ENCODE measurements around the gene RAB14.

Gene RAB14

GRCh38 chr9:121201738-121202533, at the start of gene RAB14:
Gene RAB14, minus strand, starts transcription at chr9:121201869. Its CDS starts 8,457 bp downstream, at chr9:121193412.
- peak; percentile 100 for DNase-seq (ENCODE audit: low read depth in 1 of 2, low spot score in 1 of 2)

GRCh38 chr9:121249563-121249962, 47.9 kb upstream of the RAB14 start:
- DNase-seq (ENCODE audit: low read depth in 1 of 2, low spot score in 1 of 2): no peak

- no peak for DNase-seq (ENCODE audit: low read depth in 1 of 2, low spot score in 1 of 2)
These were observed 45.3 kb upstream of the RAB14 start for GRCh38 chr9:121246821-121247561.

- no peak for DNase-seq (ENCODE audit: low read depth in 1 of 2, low spot score in 1 of 2)
These were observed 41.3 kb upstream of the RAB14 start for GRCh38 chr9:121242959-121243346.

GRCh38 chr9:121242219-121242958, 40.7 kb upstream of the RAB14 start:
- DNase-seq (ENCODE audit: low read depth in 1 of 2, low spot score in 1 of 2): no peak

- no peak for DNase-seq (ENCODE audit: low read depth in 1 of 2, low spot score in 1 of 2)
These were observed 38.9 kb upstream of the RAB14 start for GRCh38 chr9:121240472-121241135.

- no peak for DNase-seq (ENCODE audit: low read depth in 1 of 2, low spot score in 1 of 2)
These were observed 38.2 kb upstream of the RAB14 start for GRCh38 chr9:121239851-121240250.

- no peak for DNase-seq (ENCODE audit: low read depth in 1 of 2, low spot score in 1 of 2)
These were observed 37.4 kb upstream of the RAB14 start for GRCh38 chr9:121239071-121239470.

- no peak for DNase-seq (ENCODE audit: low read depth in 1 of 2, low spot score in 1 of 2)
These were observed 36.2 kb upstream of the RAB14 start for GRCh38 chr9:121237916-121238315.

- no peak for DNase-seq (ENCODE audit: low read depth in 1 of 2, low spot score in 1 of 2)
These were observed 33.8 kb upstream of the RAB14 start for GRCh38 chr9:121235512-121235911.

- DNase-seq (ENCODE audit: low read depth in 1 of 2, low spot score in 1 of 2): no peak
These were observed 33.1 kb upstream of the RAB14 start for GRCh38 chr9:121234832-121235161.

- no peak for DNase-seq (ENCODE audit: low read depth in 1 of 2, low spot score in 1 of 2)
These were observed 32.5 kb upstream of the RAB14 start for GRCh38 chr9:121233906-121234831.

- DNase-seq (ENCODE audit: low read depth in 1 of 2, low spot score in 1 of 2): no peak
These were observed 30.6 kb upstream of the RAB14 start for GRCh38 chr9:121232251-121232650.

- DNase-seq (ENCODE audit: low read depth in 1 of 2, low spot score in 1 of 2): no peak
These were observed 28.6 kb upstream of the RAB14 start for GRCh38 chr9:121230256-121230655.

- DNase-seq (ENCODE audit: low read depth in 1 of 2, low spot score in 1 of 2): no peak
These were observed 26.2 kb upstream of the RAB14 start for GRCh38 chr9:121227862-121228261.

- DNase-seq (ENCODE audit: low read depth in 1 of 2, low spot score in 1 of 2): no peak
These were observed 24.5 kb upstream of the RAB14 start for GRCh38 chr9:121226175-121226574.

- DNase-seq (ENCODE audit: low read depth in 1 of 2, low spot score in 1 of 2): no peak
These were observed 23.6 kb upstream of the RAB14 start for GRCh38 chr9:121225240-121225639.

- no peak for DNase-seq (ENCODE audit: low read depth in 1 of 2, low spot score in 1 of 2)
These were observed 21.0 kb upstream of the RAB14 start for GRCh38 chr9:121222524-121223171.

- no peak for DNase-seq (ENCODE audit: low read depth in 1 of 2, low spot score in 1 of 2)
These were observed 20.0 kb upstream of the RAB14 start for GRCh38 chr9:121221664-121222055.

Data from activated T-helper 1 cell treated with anti-CD3 and anti-CD28 coated beads, Interleukin-2, amount 50 U/mL, for 16 hours (primary cell).